Caco-2 (cell line): ENCODE data around the gene LMNTD2. TPM values are rescaled to one million over a fixed set of nuclear protein-coding genes. Genes with fewer than 3 reads are reported as not detected.

ENCODE experiments used
- BruUV-seq: library from RNA; stranded (reverse); fragments of 400-500 nt; replicated peaks from 2 replicates; lab custom pipeline; 2021; lab: Mats Ljungman, UMichigan
- CTCF ChIA-PET: fragments of 300-600 bp; sonication (Branson Sonifier 250); formaldehyde crosslinking; loops from one replicate; lab custom pipeline; 2022; ENCODE audit warnings: antibody characterized with exemption; lab: Charles Lee
- POLR2A ChIA-PET: fragments of 300-600 bp; sonication (Branson Sonifier 250); formaldehyde crosslinking; loops from one replicate; lab custom pipeline; 2022; ENCODE audit warnings: antibody characterized with exemption; lab: Charles Lee
- DNase-seq, 2 experiments: peaks; one replicate each; pipeline versions ENCODE4 v3.0.0 to v3.0.0-alpha.2; 2020 to 2022
- H3K27me3 ChIP-seq: replicated peaks from 2 replicates; pipeline ENCODE4 v1.6.0; 2011; ENCODE audit warnings: low read length; ENCODE audit not compliant: control insufficient read depth, insufficient read depth
- H3K36me3 ChIP-seq: 2 replicates; pipeline ENCODE4 v1.5.1; 2011; ENCODE audit warnings: low read length; ENCODE audit not compliant: control insufficient read depth, insufficient read depth
- H3K4me1 ChIP-seq: fragments of 250-450 bp; sonication (Bioruptor Pico); 2 replicates; pipeline ENCODE4 v1.5.1; 2020; ENCODE audit warnings: mild to moderate bottlenecking
- H3K4me3 ChIP-seq: 2 replicates; pipeline ENCODE4 v1.5.1; 2011; ENCODE audit warnings: low read depth, mild to moderate bottlenecking, control low read depth, low read length
- H3K9me3 ChIP-seq: fragments of 250-450 bp; sonication (Bioruptor Pico); 2 replicates; pipeline ENCODE4 v1.5.1; 2020; ENCODE audit warnings: mild to moderate bottlenecking, moderate library complexity
- H3K27ac Mint-ChIP-seq: one replicate; pipeline ENCODE4 v1.8.0; 2022; ENCODE audit warnings: mixed read lengths; ENCODE audit not compliant: unreplicated experiment
- H3K27me3 Mint-ChIP-seq: one replicate; pipeline ENCODE4 v1.8.0; 2022; ENCODE audit warnings: mixed read lengths; ENCODE audit not compliant: insufficient read depth, unreplicated experiment
- H3K36me3 Mint-ChIP-seq: one replicate; pipeline ENCODE4 v1.8.0; 2022; ENCODE audit warnings: mild to moderate bottlenecking, mixed read lengths; ENCODE audit not compliant: insufficient read depth, unreplicated experiment
- H3K4me1 Mint-ChIP-seq: one replicate; pipeline ENCODE4 v1.8.0; 2022; ENCODE audit warnings: low read depth, mixed read lengths; ENCODE audit not compliant: unreplicated experiment
- H3K4me3 Mint-ChIP-seq: one replicate; pipeline ENCODE4 v1.8.0; 2022; ENCODE audit warnings: mild to moderate bottlenecking, moderate library complexity, mixed read lengths; ENCODE audit not compliant: unreplicated experiment
- H3K9me3 Mint-ChIP-seq: one replicate; pipeline ENCODE4 v1.8.0; 2022; ENCODE audit warnings: mixed read lengths; ENCODE audit not compliant: unreplicated experiment
- CTCF ChIP-seq, 2 experiments: fragments of 200-600 bp in 1 of 2; IDR thresholded peaks; 1 replicate in 1 of 2; 2 replicates in 1 of 2; pipeline versions ENCODE4 v1.5.1 to v1.8.0; 2011 to 2022; ENCODE audit warnings: antibody characterized with exemption in 1 of 2, control low read depth in 1 of 2, inconsistent platforms in 1 of 2, low read depth in 1 of 2, low read length in 1 of 2, mild to moderate bottlenecking in 1 of 2, moderate library complexity in 1 of 2; ENCODE audit not compliant: insufficient read depth in 1 of 2, severe bottlenecking in 1 of 2, unreplicated experiment in 1 of 2
- intact Hi-C: fragments of 100-400 bp; cut with micrococcal nuclease; formaldehyde crosslinking; loops from one replicate; pipeline ENCODE4 v1.10.0; 2022; ENCODE audit not compliant: unreplicated experiment
- total RNA-seq: library from RNA; stranded (reverse); gene quantifications from 2 replicates; pipeline ENCODE4 v1.2.3, GENCODE V29; 2022

Gene LMNTD2
- total RNA-seq, 1 experiment from 2014 or later = 11.9 TPM

- CTCF ChIA-PET = interaction anchor here (0.5 kb wide), 1 partner anchor 92 kb away, joined by 3 read pairs; no protein-coding TSS in a partner anchor
- peak in 1 of 2 experiments; percentile 39 for DNase-seq
Measured at GRCh38 chr11:533586-534395, 26.7 kb downstream of the LMNTD2 start.

GRCh38 chr11:532986-533585, 27.5 kb downstream of the LMNTD2 start:
- Histone ChIP-seq H3K36me3 (peaks cover 3% of the 10 kb centered on the region), H3K4me3 (no peak overlapping the region), H3K4me1 (peaks cover 6% of the 10 kb centered on the region; the same call in 1 of the 2 replicates), H3K9me3 (no peaks in the 10 kb centered on the region), H3K27me3 (no peaks in the 10 kb centered on the region)
- H3K4me3 Mint-ChIP-seq = no peak overlapping the region
- ChIA-PET POLR2A (no interaction called here), CTCF (interaction anchor here (0.5 to 0.7 kb wide), 2 partner anchors 92 to 253 kb away, joined by 3 read pairs; no protein-coding TSS in a partner anchor)
- DNase-seq = no peak
- H3K27ac Mint-ChIP-seq = no peak overlapping the region
- BruUV-seq = no TSS peak
- H3K9me3 Mint-ChIP-seq = no peaks in the 10 kb centered on the region
- no peaks in the 10 kb centered on the region for H3K27me3 Mint-ChIP-seq
- intact Hi-C loops = no loop called here
- no peaks in the 10 kb centered on the region for H3K4me1 Mint-ChIP-seq
- H3K36me3 Mint-ChIP-seq = peaks cover 59% of the 10 kb centered on the region
- TF ChIP-seq CTCF (IDR thresholded peaks at IDR 0.05; ENCODE audit: insufficient read depth in 1 of 2, low read depth in 1 of 2, low read length in 1 of 2, severe bottlenecking in 1 of 2, unreplicated experiment in 1 of 2) = no peak

More at GRCh38 chr11:533586-534395, 26.7 kb downstream of the LMNTD2 start:
- Mint-ChIP-seq H3K9me3 (no peaks in the 10 kb centered on the region), H3K27ac (no peak overlapping the region), H3K4me3 (peak overlapping the region; percentile 77), H3K4me1 (no peaks in the 10 kb centered on the region), H3K36me3 (peaks cover 53% of the 10 kb centered on the region), H3K27me3 (no peaks in the 10 kb centered on the region)
- H3K9me3 ChIP-seq = no peaks in the 10 kb centered on the region
- TF ChIP-seq CTCF (IDR thresholded peaks at IDR 0.05; ENCODE audit: insufficient read depth in 1 of 2, low read depth in 1 of 2, low read length in 1 of 2, severe bottlenecking in 1 of 2, unreplicated experiment in 1 of 2) = no peak
- H3K4me3 ChIP-seq = peak overlapping the region; percentile 66
- H3K36me3 ChIP-seq = peaks cover 3% of the 10 kb centered on the region
- BruUV-seq = TSS peak; percentile 56
- POLR2A ChIA-PET = no interaction called here
- H3K27me3 ChIP-seq = no peaks in the 10 kb centered on the region
- H3K4me1 ChIP-seq = peaks cover 9% of the 10 kb centered on the region; the same call in 1 of the 2 replicates
- intact Hi-C loops = no loop called here

- H3K36me3 ChIP-seq = peaks cover 3% of the 10 kb centered on the region
- Mint-ChIP-seq H3K4me3 (no peak overlapping the region), H3K9me3 (no peaks in the 10 kb centered on the region), H3K4me1 (no peaks in the 10 kb centered on the region), H3K27ac (no peak overlapping the region), H3K36me3 (peaks cover 55% of the 10 kb centered on the region), H3K27me3 (no peaks in the 10 kb centered on the region)
- no TSS peak for BruUV-seq
- ChIA-PET POLR2A (no interaction called here), CTCF (interaction anchor here (0.7 kb wide), 1 partner anchor 254 kb away, joined by 3 read pairs; no protein-coding TSS in a partner anchor)
- no peak for TF ChIP-seq CTCF (IDR thresholded peaks at IDR 0.05; ENCODE audit: insufficient read depth in 1 of 2, low read depth in 1 of 2, low read length in 1 of 2, severe bottlenecking in 1 of 2, unreplicated experiment in 1 of 2)
- DNase-seq = peak in 1 of 2 experiments; percentile 38
- no peak overlapping the region for H3K4me3 ChIP-seq
- intact Hi-C loops = no loop called here
- peaks cover 1% of the 10 kb centered on the region; the same call in 1 of the 2 replicates for H3K4me1 ChIP-seq
- H3K9me3 ChIP-seq = no peaks in the 10 kb centered on the region
- H3K27me3 ChIP-seq = no peaks in the 10 kb centered on the region
Measured at GRCh38 chr11:532527-532985, 28.0 kb downstream of the LMNTD2 start.
